GM12872 (cell line): ENCODE data around the gene SLC35B4.
A peak's percentile ranks its signal among the peaks of the same experiment; 100 is the strongest.

Source experiments
- CTCF ChIP-seq: IDR thresholded peaks from 3 replicates; pipeline ENCODE4 v1.5.1; 2011; ENCODE audit warnings: low read depth, mild to moderate bottlenecking, low read length, moderate library complexity; ENCODE audit not compliant: insufficient read depth

Gene SLC35B4

GRCh38 chr7:134357486-134357885 is 40.8 kb upstream of the SLC35B4 start:
- peak; percentile 34; the same call in 2 of the 3 replicates for TF ChIP-seq CTCF

- TF ChIP-seq CTCF = no peak
These were observed 39.7 kb upstream of the SLC35B4 start for GRCh38 chr7:134356421-134356936.

GRCh38 chr7:134355927-134356326 is 39.2 kb upstream of the SLC35B4 start:
- no peak for TF ChIP-seq CTCF

GRCh38 chr7:134355004-134355525 is 38.3 kb upstream of the SLC35B4 start:
- no peak for TF ChIP-seq CTCF

- TF ChIP-seq CTCF = no peak
These were observed 36.7 kb upstream of the SLC35B4 start for GRCh38 chr7:134353411-134353810.

GRCh38 chr7:134351424-134351823 is 34.7 kb upstream of the SLC35B4 start:
- TF ChIP-seq CTCF = no peak

GRCh38 chr7:134350709-134351108 is 34.0 kb upstream of the SLC35B4 start:
- TF ChIP-seq CTCF = no peak

GRCh38 chr7:134347567-134347966 is 30.8 kb upstream of the SLC35B4 start:
- TF ChIP-seq CTCF = no peak
